NCI-H69 (cell line): ENCODE results near the gene RIMBP2.

Experiments
- DNase-seq: peaks from one replicate; lab custom pipeline; 2025; lab: John Stamatoyannopoulos, UW

Gene RIMBP2

GRCh38 chr12:130357729-130358330 lies 358.3 kb downstream of the RIMBP2 start:
- DNase-seq: no peak

- no peak for DNase-seq
Observed at GRCh38 chr12:130357241-130357640, 358.9 kb downstream of the RIMBP2 start.

- no peak for DNase-seq
Observed at GRCh38 chr12:130356222-130356621, 359.9 kb downstream of the RIMBP2 start.

GRCh38 chr12:130354407-130354806 lies 361.7 kb downstream of the RIMBP2 start:
- no peak for DNase-seq

GRCh38 chr12:130353081-130353480 lies 363.0 kb downstream of the RIMBP2 start:
- no peak for DNase-seq

GRCh38 chr12:130351326-130351725 lies 364.8 kb downstream of the RIMBP2 start:
- no peak for DNase-seq

- DNase-seq: no peak
Observed at GRCh38 chr12:130350715-130351114, 365.4 kb downstream of the RIMBP2 start.

GRCh38 chr12:130347588-130347987 lies 368.5 kb downstream of the RIMBP2 start:
- no peak for DNase-seq
